HEK293T (cell line): ENCODE measurements around the gene DYDC1.

Experiments
- CTCF ChIA-PET: fragments of 350-600 bp; formaldehyde crosslinking; extraction: SDS; loops from one replicate; lab custom pipeline; 2021; ENCODE audit warnings: antibody characterized with exemption, inconsistent platforms; lab: Yijun Ruan, JAX
- POLR2A ChIA-PET: fragments of 350-600 bp; formaldehyde crosslinking; extraction: SDS; loops from one replicate; lab custom pipeline; 2020; ENCODE audit warnings: antibody characterized with exemption, inconsistent platforms; lab: Yijun Ruan, JAX
- DNase-seq: peaks from one replicate; pipeline ENCODE4 v3.0.0; 2012; ENCODE audit warnings: mixed read lengths; ENCODE audit errors: extremely low spot score
- ARNT ChIP-seq: fragments of 450-650 bp; IDR thresholded peaks from 2 replicates; pipeline ENCODE4 v1.6.1; 2017; ENCODE audit warnings: mild to moderate bottlenecking
- BHLHE40 ChIP-seq: fragments of 450-650 bp; IDR thresholded peaks from 2 replicates; pipeline ENCODE4 v1.6.1; 2016; ENCODE audit warnings: mild to moderate bottlenecking, moderate library complexity, borderline replicate concordance
- CTBP1 ChIP-seq: fragments of 450-650 bp; IDR thresholded peaks from 2 replicates; pipeline ENCODE4 v1.6.1; 2016; ENCODE audit warnings: borderline replicate concordance
- ELF4 ChIP-seq: fragments of 450-650 bp; IDR thresholded peaks from 2 replicates; pipeline ENCODE4 v1.6.1; 2017; ENCODE audit warnings: antibody characterized with exemption
- FOXA1 ChIP-seq: fragments of 450-650 bp; IDR thresholded peaks from 2 replicates; pipeline ENCODE4 v1.6.1; 2016; ENCODE audit warnings: mild to moderate bottlenecking
- FOXK2 ChIP-seq: fragments of 450-650 bp; IDR thresholded peaks from 2 replicates; pipeline ENCODE4 v1.6.1; 2016; ENCODE audit warnings: mild to moderate bottlenecking
- FOXM1 ChIP-seq: fragments of 450-650 bp; IDR thresholded peaks from 2 replicates; pipeline ENCODE4 v1.6.1; 2017; ENCODE audit warnings: mild to moderate bottlenecking, borderline replicate concordance
- HDGF ChIP-seq: fragments of 450-650 bp; IDR thresholded peaks from 2 replicates; pipeline ENCODE4 v1.6.1; 2017; ENCODE audit warnings: antibody characterized with exemption, borderline replicate concordance
- L3MBTL2 ChIP-seq: fragments of 450-650 bp; conservative IDR thresholded peaks from 2 replicates; pipeline ENCODE4 v1.6.1; 2016; ENCODE audit warnings: mild to moderate bottlenecking
- LEF1 ChIP-seq: fragments of 450-650 bp; IDR thresholded peaks from 2 replicates; pipeline ENCODE4 v1.6.1; 2017; ENCODE audit warnings: mild to moderate bottlenecking, borderline replicate concordance
- NFRKB ChIP-seq: fragments of 450-650 bp; IDR thresholded peaks from 2 replicates; pipeline ENCODE4 v1.6.1; 2016; ENCODE audit warnings: mild to moderate bottlenecking, moderate library complexity
- SP1 ChIP-seq: fragments of 450-650 bp; IDR thresholded peaks from 2 replicates; pipeline ENCODE4 v1.6.1; 2017
- SUZ12 ChIP-seq: fragments of 450-650 bp; IDR thresholded peaks from 2 replicates; pipeline ENCODE4 v1.6.1; 2016; ENCODE audit warnings: mild to moderate bottlenecking
- TARDBP ChIP-seq: fragments of 450-650 bp; IDR thresholded peaks from 2 replicates; pipeline ENCODE4 v1.6.1; 2016
- ZNF384 ChIP-seq: fragments of 450-650 bp; IDR thresholded peaks from 2 replicates; pipeline ENCODE4 v1.6.1; 2016
- TF ChIP-seq, protein P1 (sequence below): fragments of 450-650 bp; IDR thresholded peaks from 2 replicates; pipeline ENCODE4 v1.6.1; 2016

DYDC1 gene

DNA sequence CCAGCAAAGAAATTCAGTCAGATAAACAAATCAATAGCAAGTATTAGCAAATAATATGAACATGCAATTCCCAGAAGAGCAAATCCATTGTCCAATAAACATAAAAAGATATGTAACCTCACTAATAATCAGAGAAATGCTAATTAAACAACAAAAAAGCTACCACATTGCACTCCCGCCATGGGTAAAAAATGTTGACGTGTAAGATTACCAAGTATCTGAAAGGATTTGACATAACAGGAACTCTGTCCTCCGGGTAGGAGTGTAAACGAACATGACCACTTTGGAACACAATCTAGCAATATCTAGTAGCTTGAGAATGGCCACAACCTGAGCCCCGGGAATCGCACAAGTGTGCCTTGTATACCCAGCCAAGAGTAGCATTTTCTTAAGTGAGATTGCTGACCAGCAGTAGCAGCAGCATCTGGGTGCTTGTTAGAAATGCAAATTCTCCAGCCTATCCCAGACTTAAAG, 31.6 kb downstream of the DYDC1 start:
- CTCF ChIA-PET, result no interaction called here
- TF ChIP-seq, protein P1, sequence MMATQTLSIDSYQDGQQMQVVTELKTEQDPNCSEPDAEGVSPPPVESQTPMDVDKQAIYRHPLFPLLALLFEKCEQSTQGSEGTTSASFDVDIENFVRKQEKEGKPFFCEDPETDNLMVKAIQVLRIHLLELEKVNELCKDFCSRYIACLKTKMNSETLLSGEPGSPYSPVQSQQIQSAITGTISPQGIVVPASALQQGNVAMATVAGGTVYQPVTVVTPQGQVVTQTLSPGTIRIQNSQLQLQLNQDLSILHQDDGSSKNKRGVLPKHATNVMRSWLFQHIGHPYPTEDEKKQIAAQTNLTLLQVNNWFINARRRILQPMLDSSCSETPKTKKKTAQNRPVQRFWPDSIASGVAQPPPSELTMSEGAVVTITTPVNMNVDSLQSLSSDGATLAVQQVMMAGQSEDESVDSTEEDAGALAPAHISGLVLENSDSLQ, result no peak
- DNase-seq, result no peak
- POLR2A ChIA-PET, result no interaction called here

DNA sequence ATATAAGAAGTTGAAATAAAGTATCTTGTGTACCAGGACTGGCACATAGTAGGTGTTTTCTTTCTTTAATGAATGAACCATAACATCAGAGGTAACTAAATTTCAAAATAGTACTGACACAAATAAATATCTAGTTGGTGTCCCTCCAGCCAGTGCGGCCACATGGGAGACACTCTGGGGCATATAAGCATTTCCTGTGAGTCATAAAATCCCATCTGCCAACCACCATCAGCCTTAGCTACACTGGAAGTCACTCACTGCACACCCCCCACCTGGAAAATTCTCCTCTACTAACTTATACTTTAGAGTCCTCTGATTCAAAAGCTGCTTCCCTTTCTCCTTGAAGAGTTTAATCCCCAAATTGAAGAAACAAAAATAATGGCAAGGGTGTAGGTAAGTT, 32.5 kb downstream of the DYDC1 start:
- TF ChIP-seq SUZ12 (no peak), FOXM1 (no peak), ARNT (no peak), HDGF (no peak), TARDBP (no peak), SP1 (no peak), FOXA1 (no peak), ELF4 (no peak), FOXK2 (no peak), LEF1 (no peak), ZNF384 (no peak), BHLHE40 (no peak), CTBP1 (no peak), L3MBTL2 (no peak), NFRKB (no peak)
- TF ChIP-seq, protein P1, result no peak
- POLR2A ChIA-PET, result no interaction called here
- DNase-seq, result no peak
- CTCF ChIA-PET, result interaction anchor here (0.7 kb wide), 1 partner anchor 153 kb away, joined by 3 read pairs; no protein-coding TSS in a partner anchor

DNA sequence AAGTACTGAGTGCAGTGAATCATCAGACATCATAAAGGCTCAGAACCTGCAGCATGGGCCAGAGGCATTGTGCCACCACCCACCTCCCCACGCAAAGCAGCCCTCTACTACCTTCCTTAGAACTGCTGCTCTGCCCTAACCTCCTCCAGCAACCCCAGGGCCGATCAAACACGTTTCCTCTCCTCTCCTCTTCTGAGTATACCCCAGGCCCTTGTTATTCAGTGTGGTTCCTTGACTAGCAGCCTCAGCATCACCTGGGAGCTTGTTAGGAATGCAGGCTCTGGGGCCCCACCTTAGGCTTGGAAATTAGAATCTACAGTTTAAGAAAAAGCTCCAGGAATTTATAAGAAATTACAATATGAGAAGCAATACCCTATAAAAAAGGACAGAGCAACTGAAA, 33.2 kb downstream of the DYDC1 start:
- TF ChIP-seq LEF1 (no peak), FOXM1 (no peak), ELF4 (no peak), ZNF384 (no peak), SP1 (no peak), SUZ12 (no peak), NFRKB (no peak), ARNT (no peak), L3MBTL2 (no peak), FOXA1 (no peak), TARDBP (no peak), FOXK2 (no peak), HDGF (no peak)
- TF ChIP-seq, protein P1, result no peak
- no peak for DNase-seq
- ChIA-PET CTCF (interaction anchor here (0.7 kb wide), 1 partner anchor 152 kb away, joined by 3 read pairs; no protein-coding TSS in a partner anchor), POLR2A (no interaction called here)

DNA sequence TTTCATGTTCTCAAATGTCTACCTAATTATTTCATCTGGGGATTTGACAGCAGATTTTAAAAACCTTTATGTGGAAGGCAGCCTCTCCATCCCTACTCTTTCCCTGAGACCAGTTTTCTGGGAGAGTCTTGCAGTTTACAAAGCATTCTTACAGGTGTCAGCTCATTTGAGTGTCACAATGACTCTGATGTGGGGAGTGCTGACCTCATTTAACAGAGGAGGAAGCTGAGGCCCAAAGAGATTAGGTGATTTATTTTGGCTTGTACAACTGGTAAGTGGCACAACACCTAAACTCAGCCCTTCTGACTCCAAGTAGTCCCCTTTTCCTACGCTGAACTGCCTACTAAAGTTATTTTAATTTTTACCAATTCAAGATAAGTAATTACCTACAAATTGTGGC, 33.8 kb downstream of the DYDC1 start:
- POLR2A ChIA-PET, result no interaction called here
- CTCF ChIA-PET, result no interaction called here
- no peak for DNase-seq
- TF ChIP-seq ARNT (no peak), ZNF384 (no peak), FOXA1 (no peak), ELF4 (no peak), NFRKB (no peak), L3MBTL2 (no peak), HDGF (no peak), LEF1 (no peak), CTBP1 (no peak), BHLHE40 (no peak), SP1 (no peak), FOXK2 (no peak), TARDBP (no peak)
- TF ChIP-seq, protein P1, result no peak

DNA sequence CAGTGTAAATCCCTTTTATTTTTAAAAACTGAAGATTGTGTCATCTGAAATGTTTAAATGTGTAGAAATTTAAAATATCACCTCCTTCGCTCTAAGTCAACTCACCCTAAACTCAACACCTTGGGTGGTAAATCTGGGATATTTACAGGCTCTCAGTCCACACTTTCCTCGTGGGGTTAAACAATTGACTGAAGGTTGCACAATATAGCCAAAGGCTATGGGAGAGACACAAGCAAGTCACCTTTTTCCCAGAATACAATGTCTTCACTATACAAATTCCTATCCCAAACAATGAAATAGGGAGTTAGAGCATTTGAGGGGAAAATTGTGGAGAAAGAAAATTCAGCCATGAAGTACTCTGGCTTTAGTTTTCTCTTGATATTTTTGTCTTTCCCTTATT, 34.4 kb downstream of the DYDC1 start:
- CTCF ChIA-PET, result no interaction called here
- POLR2A ChIA-PET, result no interaction called here
- DNase-seq, result no peak
- TF ChIP-seq ARNT (no peak), L3MBTL2 (no peak), FOXA1 (no peak), FOXK2 (no peak), TARDBP (no peak), CTBP1 (no peak), ZNF384 (no peak), SUZ12 (no peak), FOXM1 (no peak), ELF4 (no peak), BHLHE40 (no peak), NFRKB (no peak)
- TF ChIP-seq, protein P1, result no peak
